ENCODE data around the gene SAXO2. TPM values are rescaled to one million over a fixed set of nuclear protein-coding genes. Genes with fewer than 3 reads are reported as not detected.
"Not testable (repeated sequence)": the region's sequence is repeated elsewhere in the genome, so short reads cannot be mapped to it uniquely, and the experiment has no call there.

Gene SAXO2
- total RNA-seq (not detected), polyA plus RNA-seq (1 to 10 TPM in 1 of 4 donors, under 1 TPM in 1, not detected in 2; 0.34 to 7.4 TPM)

GRCh38 chr15:82262422-82263026 lies at the start of gene SAXO2, which contains the start of gene EFL1:
Gene SAXO2, plus strand, starts transcription at chr15:82262818. Its CDS starts 62 bp downstream, at chr15:82262880.
Gene EFL1, minus strand, starts transcription at chr15:82262734. Its CDS starts 956 bp downstream, at chr15:82261778.
- no peaks in the 10 kb centered on the region for H3K27me3 ChIP-seq (ENCODE audit: control insufficient read depth, insufficient read depth, low read length)
- Mint-ChIP-seq H3K9me3 (no peaks in the 10 kb centered on the region), H3K27ac (peak within 1 kb of the TSS; percentile 82 to 91 (median 91)), H3K36me3 (peaks cover 9% of the 10 kb centered on the region), H3K27me3 (peaks cover 10% of the 10 kb centered on the region), H3K4me1 (peaks cover 14 to 54% (median 34%) of the 10 kb centered on the region in 4 donors), H3K4me3 (peak within 1 kb of the TSS; percentile 92 to 97 (median 96))
- H3K36me3 ChIP-seq (ENCODE audit: control insufficient read depth, insufficient read depth, low read length): peaks cover 5% of the 10 kb centered on the region
- no peaks in the 10 kb centered on the region for H3K9me3 ChIP-seq (ENCODE audit: control insufficient read depth in 2 of 2, low read length in 2 of 2)
- H3K27ac ChIP-seq (ENCODE audit: insufficient read depth, low read length, poor library complexity, severe bottlenecking): peak within 1 kb of the TSS; percentile 70
- peak; percentile 83 to 93 (median 89) for DNase-seq
- peak; percentile 95 to 98 for ATAC-seq (ENCODE audit: low read depth in 2 of 2)
- H3K4me1 ChIP-seq (ENCODE audit: control insufficient read depth, insufficient read depth, low read length, poor library complexity, severe bottlenecking): peaks cover 6% of the 10 kb centered on the region
- peak within 1 kb of the TSS; percentile 83 for H3K4me3 ChIP-seq (ENCODE audit: low read depth, low read length)

GRCh38 chr15:82216092-82216491 lies 46.5 kb upstream of the SAXO2 start:
- H3K27me3 ChIP-seq (ENCODE audit: control insufficient read depth, insufficient read depth, low read length); H3K4me1 Mint-ChIP-seq; H3K27me3 Mint-ChIP-seq; H3K9me3 Mint-ChIP-seq; H3K27ac Mint-ChIP-seq; H3K4me3 Mint-ChIP-seq; H3K4me1 ChIP-seq (ENCODE audit: control insufficient read depth, insufficient read depth, low read length, poor library complexity, severe bottlenecking); DNase-seq; H3K9me3 ChIP-seq (ENCODE audit: control insufficient read depth in 2 of 2, low read length in 2 of 2); H3K27ac ChIP-seq (ENCODE audit: insufficient read depth, low read length, poor library complexity, severe bottlenecking); ATAC-seq (ENCODE audit: low read depth in 2 of 2); H3K4me3 ChIP-seq (ENCODE audit: low read depth, low read length): not testable (repeated sequence)
- H3K36me3 Mint-ChIP-seq: peaks cover 62% of the 10 kb centered on the region
- H3K36me3 ChIP-seq (ENCODE audit: control insufficient read depth, insufficient read depth, low read length): peaks cover 37% of the 10 kb centered on the region

- not testable (repeated sequence) for H3K4me1 ChIP-seq (ENCODE audit: control insufficient read depth, insufficient read depth, low read length, poor library complexity, severe bottlenecking); H3K4me3 ChIP-seq (ENCODE audit: low read depth, low read length); H3K27me3 Mint-ChIP-seq; H3K9me3 Mint-ChIP-seq; H3K4me3 Mint-ChIP-seq; H3K9me3 ChIP-seq (ENCODE audit: control insufficient read depth in 2 of 2, low read length in 2 of 2); H3K4me1 Mint-ChIP-seq; ATAC-seq (ENCODE audit: low read depth in 2 of 2); H3K27me3 ChIP-seq (ENCODE audit: control insufficient read depth, insufficient read depth, low read length); H3K27ac ChIP-seq (ENCODE audit: insufficient read depth, low read length, poor library complexity, severe bottlenecking)
- Mint-ChIP-seq H3K27ac (peak overlapping the region; percentile 26 to 83 (median 64)), H3K36me3 (peaks cover 51% of the 10 kb centered on the region)
- peaks cover 26% of the 10 kb centered on the region for H3K36me3 ChIP-seq (ENCODE audit: control insufficient read depth, insufficient read depth, low read length)
- peak in 2 of 3 donors; percentile 7 to 62 for DNase-seq
These were observed 41.1 kb upstream of the SAXO2 start for GRCh38 chr15:82221535-82221934.

- peaks cover 44% of the 10 kb centered on the region for H3K36me3 Mint-ChIP-seq
- no peak for ATAC-seq (ENCODE audit: low read depth in 2 of 2)
These were observed 33.9 kb upstream of the SAXO2 start for GRCh38 chr15:82228750-82229149.

GRCh38 chr15:82231233-82231632 lies 31.4 kb upstream of the SAXO2 start:
- Mint-ChIP-seq H3K9me3 (no peaks in the 10 kb centered on the region), H3K27me3 (no peaks in the 10 kb centered on the region), H3K27ac (peak overlapping the region in 1 of 3 donors; percentile 22), H3K4me1 (peaks cover 0 to 7% (median 6%) of the 10 kb centered on the region in 4 donors), H3K36me3 (peaks cover 31% of the 10 kb centered on the region), H3K4me3 (no peak overlapping the region)
- Histone ChIP-seq H3K36me3 (ENCODE audit: control insufficient read depth, insufficient read depth, low read length) (peaks cover 32% of the 10 kb centered on the region), H3K27me3 (ENCODE audit: control insufficient read depth, insufficient read depth, low read length) (no peaks in the 10 kb centered on the region), H3K4me1 (ENCODE audit: control insufficient read depth, insufficient read depth, low read length, poor library complexity, severe bottlenecking) (no peaks in the 10 kb centered on the region), H3K9me3 (ENCODE audit: control insufficient read depth in 2 of 2, low read length in 2 of 2) (no peaks in the 10 kb centered on the region), H3K4me3 (ENCODE audit: low read depth, low read length) (no peak overlapping the region), H3K27ac (ENCODE audit: insufficient read depth, low read length, poor library complexity, severe bottlenecking) (no peak overlapping the region)
- ATAC-seq (ENCODE audit: low read depth in 2 of 2) (no peak), DNase-seq (no peak)

More at GRCh38 chr15:82228750-82229149, 33.9 kb upstream of the SAXO2 start:
- H3K4me3 Mint-ChIP-seq: no peak overlapping the region
- Histone ChIP-seq H3K36me3 (ENCODE audit: control insufficient read depth, insufficient read depth, low read length) (peaks cover 35% of the 10 kb centered on the region), H3K4me3 (ENCODE audit: low read depth, low read length) (no peak overlapping the region), H3K27me3 (ENCODE audit: control insufficient read depth, insufficient read depth, low read length) (no peaks in the 10 kb centered on the region), H3K4me1 (ENCODE audit: control insufficient read depth, insufficient read depth, low read length, poor library complexity, severe bottlenecking) (no peaks in the 10 kb centered on the region), H3K9me3 (ENCODE audit: control insufficient read depth in 2 of 2, low read length in 2 of 2) (no peaks in the 10 kb centered on the region), H3K27ac (ENCODE audit: insufficient read depth, low read length, poor library complexity, severe bottlenecking) (no peak overlapping the region)
- H3K9me3 Mint-ChIP-seq: no peaks in the 10 kb centered on the region
- H3K27ac Mint-ChIP-seq: no peak overlapping the region
- peaks cover 0 to 7% (median 6%) of the 10 kb centered on the region in 4 donors for H3K4me1 Mint-ChIP-seq
- no peak for DNase-seq
- no peaks in the 10 kb centered on the region for H3K27me3 Mint-ChIP-seq

GRCh38 chr15:82231842-82232241 lies 30.8 kb upstream of the SAXO2 start:
- Mint-ChIP-seq H3K36me3 (peaks cover 25% of the 10 kb centered on the region), H3K27me3 (no peaks in the 10 kb centered on the region), H3K27ac (no peak overlapping the region), H3K4me3 (no peak overlapping the region), H3K4me1 (peaks cover 0 to 7% (median 1%) of the 10 kb centered on the region in 4 donors), H3K9me3 (no peaks in the 10 kb centered on the region)
- DNase-seq (no peak), ATAC-seq (ENCODE audit: low read depth in 2 of 2) (no peak)
- peaks cover 27% of the 10 kb centered on the region for H3K36me3 ChIP-seq (ENCODE audit: control insufficient read depth, insufficient read depth, low read length)
- no peaks in the 10 kb centered on the region for H3K27me3 ChIP-seq (ENCODE audit: control insufficient read depth, insufficient read depth, low read length)
- no peaks in the 10 kb centered on the region for H3K4me1 ChIP-seq (ENCODE audit: control insufficient read depth, insufficient read depth, low read length, poor library complexity, severe bottlenecking)
- no peaks in the 10 kb centered on the region for H3K9me3 ChIP-seq (ENCODE audit: control insufficient read depth in 2 of 2, low read length in 2 of 2)
- no peak overlapping the region for H3K4me3 ChIP-seq (ENCODE audit: low read depth, low read length)
- H3K27ac ChIP-seq (ENCODE audit: insufficient read depth, low read length, poor library complexity, severe bottlenecking): no peak overlapping the region

GRCh38 chr15:82237944-82238534 lies 24.6 kb upstream of the SAXO2 start:
- H3K4me3 ChIP-seq (ENCODE audit: low read depth, low read length); H3K4me3 Mint-ChIP-seq; DNase-seq; H3K27ac Mint-ChIP-seq; H3K27me3 ChIP-seq (ENCODE audit: control insufficient read depth, insufficient read depth, low read length); H3K4me1 ChIP-seq (ENCODE audit: control insufficient read depth, insufficient read depth, low read length, poor library complexity, severe bottlenecking); H3K9me3 ChIP-seq (ENCODE audit: control insufficient read depth in 2 of 2, low read length in 2 of 2); H3K27ac ChIP-seq (ENCODE audit: insufficient read depth, low read length, poor library complexity, severe bottlenecking); H3K27me3 Mint-ChIP-seq; H3K9me3 Mint-ChIP-seq; ATAC-seq (ENCODE audit: low read depth in 2 of 2): not testable (repeated sequence)
- peaks cover 29% of the 10 kb centered on the region for H3K36me3 Mint-ChIP-seq
- H3K4me1 Mint-ChIP-seq: peaks cover 5 to 15% (median 13%) of the 10 kb centered on the region in 4 donors
- peaks cover 18% of the 10 kb centered on the region for H3K36me3 ChIP-seq (ENCODE audit: control insufficient read depth, insufficient read depth, low read length)

Data from CD4-positive, CD25-positive, alpha-beta regulatory T cell (primary cell).